Osteocyte (in vitro differentiated cells): ENCODE data around the gene TRIM27. TPM values are rescaled to one million over a fixed set of nuclear protein-coding genes. Genes with fewer than 3 reads are reported as not detected.
A peak's percentile ranks its signal among the peaks of the same experiment; 100 is the strongest.

Experiments used
- DNase-seq: peaks from one replicate; pipeline ENCODE4 v3.0.0; 2021; ENCODE audit warnings: mixed read lengths; ENCODE audit not compliant: unreplicated experiment; ENCODE audit errors: extremely low spot score
- H3K27ac Mint-ChIP-seq: one replicate; pipeline ENCODE4 v1.8.0; 2021; ENCODE audit warnings: mild to moderate bottlenecking, mixed read lengths; ENCODE audit not compliant: unreplicated experiment
- H3K27me3 Mint-ChIP-seq: one replicate; pipeline ENCODE4 v1.8.0; 2021; ENCODE audit warnings: mixed read lengths; ENCODE audit not compliant: unreplicated experiment
- H3K36me3 Mint-ChIP-seq: one replicate; pipeline ENCODE4 v1.8.0; 2021; ENCODE audit warnings: mixed read lengths; ENCODE audit not compliant: unreplicated experiment
- H3K4me1 Mint-ChIP-seq: one replicate; pipeline ENCODE4 v1.8.0; 2021; ENCODE audit warnings: mixed read lengths; ENCODE audit not compliant: unreplicated experiment
- H3K4me3 Mint-ChIP-seq: one replicate; pipeline ENCODE4 v1.8.0; 2021; ENCODE audit warnings: mild to moderate bottlenecking, moderate library complexity, mixed read lengths; ENCODE audit not compliant: unreplicated experiment
- H3K9me3 Mint-ChIP-seq: one replicate; pipeline ENCODE4 v1.8.0; 2021; ENCODE audit warnings: mixed read lengths; ENCODE audit not compliant: unreplicated experiment
- total RNA-seq: library from RNA; stranded (reverse); gene quantifications from 2 replicates; pipeline ENCODE4 v1.2.1, GENCODE V29; 2021
- TF ChIP-seq, protein P1 (sequence below): fragments of 200-600 bp; sonication (generic); IDR thresholded peaks from 2 replicates; pipeline ENCODE4 v1.5.0; 2021; ENCODE audit warnings: antibody characterized with exemption, mild to moderate bottlenecking, moderate library complexity

TRIM27 gene
- total RNA-seq, 1 donor from 2014 or later = 58.3 TPM

DNA sequence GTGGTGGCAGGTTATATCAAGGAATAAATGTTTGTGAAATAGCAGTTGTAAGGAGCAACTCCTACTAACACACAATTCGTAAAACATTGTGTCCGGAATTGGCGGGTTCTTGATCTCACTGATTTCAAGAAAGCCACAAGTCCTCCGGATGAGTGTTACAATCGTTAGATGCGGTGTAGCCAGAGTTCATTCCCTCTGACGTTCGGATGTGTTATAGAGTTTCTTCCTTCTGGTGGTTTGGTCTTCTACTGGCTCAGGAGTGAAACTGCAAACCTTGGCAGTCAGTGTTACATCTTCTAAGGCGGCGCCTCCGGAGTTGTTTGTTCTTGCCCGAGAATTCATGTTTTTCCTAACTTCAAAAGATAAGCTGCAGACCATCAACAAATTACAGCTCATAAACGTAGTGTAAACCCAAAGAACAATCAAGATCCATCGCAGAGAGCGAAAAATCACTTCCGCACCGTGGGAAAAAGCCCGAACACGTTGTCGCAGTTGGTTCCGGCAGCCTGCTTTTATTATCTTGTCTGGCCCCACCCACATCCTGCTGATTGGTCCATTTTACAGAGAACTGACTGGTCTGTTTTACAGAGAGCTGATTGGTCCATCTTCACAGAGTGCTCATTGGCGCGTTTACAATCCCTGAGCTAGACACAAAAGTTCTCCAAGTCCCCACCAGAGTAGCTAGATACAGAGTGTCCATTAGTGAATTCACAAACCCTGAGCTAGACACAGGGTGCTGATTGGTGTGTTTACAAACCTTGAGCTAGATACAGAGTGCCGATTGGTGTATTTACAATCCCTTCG, 58.2 kb downstream of the TRIM27 start:
- no peak for DNase-seq
- Mint-ChIP-seq H3K36me3 (no peaks in the 10 kb centered on the region), H3K4me3 (peak overlapping the region; percentile 78), H3K27ac (no peak overlapping the region), H3K9me3 (no peaks in the 10 kb centered on the region), H3K27me3 (peaks cover 4% of the 10 kb centered on the region), H3K4me1 (peaks cover 28% of the 10 kb centered on the region)
- TF ChIP-seq, protein P1, sequence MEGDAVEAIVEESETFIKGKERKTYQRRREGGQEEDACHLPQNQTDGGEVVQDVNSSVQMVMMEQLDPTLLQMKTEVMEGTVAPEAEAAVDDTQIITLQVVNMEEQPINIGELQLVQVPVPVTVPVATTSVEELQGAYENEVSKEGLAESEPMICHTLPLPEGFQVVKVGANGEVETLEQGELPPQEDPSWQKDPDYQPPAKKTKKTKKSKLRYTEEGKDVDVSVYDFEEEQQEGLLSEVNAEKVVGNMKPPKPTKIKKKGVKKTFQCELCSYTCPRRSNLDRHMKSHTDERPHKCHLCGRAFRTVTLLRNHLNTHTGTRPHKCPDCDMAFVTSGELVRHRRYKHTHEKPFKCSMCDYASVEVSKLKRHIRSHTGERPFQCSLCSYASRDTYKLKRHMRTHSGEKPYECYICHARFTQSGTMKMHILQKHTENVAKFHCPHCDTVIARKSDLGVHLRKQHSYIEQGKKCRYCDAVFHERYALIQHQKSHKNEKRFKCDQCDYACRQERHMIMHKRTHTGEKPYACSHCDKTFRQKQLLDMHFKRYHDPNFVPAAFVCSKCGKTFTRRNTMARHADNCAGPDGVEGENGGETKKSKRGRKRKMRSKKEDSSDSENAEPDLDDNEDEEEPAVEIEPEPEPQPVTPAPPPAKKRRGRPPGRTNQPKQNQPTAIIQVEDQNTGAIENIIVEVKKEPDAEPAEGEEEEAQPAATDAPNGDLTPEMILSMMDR = no peak

DNA sequence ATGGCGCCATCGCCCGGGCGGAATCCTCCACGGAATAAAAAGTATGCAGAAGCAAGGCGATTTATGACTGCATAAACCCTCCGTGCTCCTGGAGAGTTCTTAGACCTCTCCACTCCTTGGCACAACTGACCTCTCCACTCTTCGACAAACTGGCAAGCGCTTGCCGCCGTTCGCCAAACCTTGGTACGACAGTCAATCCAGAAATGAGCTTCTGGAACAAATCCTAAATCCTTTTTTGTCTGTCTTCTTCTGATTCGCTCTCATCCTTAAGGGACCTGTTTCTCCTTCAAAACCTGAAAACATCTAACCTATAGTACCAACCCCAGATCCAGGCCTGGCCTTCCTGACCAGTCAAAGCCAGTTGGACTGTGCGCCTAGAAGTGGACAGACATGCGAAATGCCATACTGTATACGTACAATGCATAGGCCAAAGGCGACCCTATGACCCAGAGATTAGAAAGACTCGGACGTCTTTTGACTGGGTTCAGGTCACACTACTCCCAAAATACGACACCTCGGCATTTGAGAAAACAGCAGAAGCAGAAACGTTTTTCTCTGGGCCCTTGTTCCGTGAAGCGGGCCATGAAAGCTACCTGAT, 59.4 kb downstream of the TRIM27 start:
- H3K4me3 Mint-ChIP-seq = peak overlapping the region; percentile 94
- peaks cover 7% of the 10 kb centered on the region for H3K27me3 Mint-ChIP-seq
- TF ChIP-seq, protein P1 = peak; percentile 34
- H3K4me1 Mint-ChIP-seq = peaks cover 28% of the 10 kb centered on the region
- no peak for DNase-seq
- H3K36me3 Mint-ChIP-seq = no peaks in the 10 kb centered on the region
- no peaks in the 10 kb centered on the region for H3K9me3 Mint-ChIP-seq
- H3K27ac Mint-ChIP-seq = peak overlapping the region; percentile 87

DNA sequence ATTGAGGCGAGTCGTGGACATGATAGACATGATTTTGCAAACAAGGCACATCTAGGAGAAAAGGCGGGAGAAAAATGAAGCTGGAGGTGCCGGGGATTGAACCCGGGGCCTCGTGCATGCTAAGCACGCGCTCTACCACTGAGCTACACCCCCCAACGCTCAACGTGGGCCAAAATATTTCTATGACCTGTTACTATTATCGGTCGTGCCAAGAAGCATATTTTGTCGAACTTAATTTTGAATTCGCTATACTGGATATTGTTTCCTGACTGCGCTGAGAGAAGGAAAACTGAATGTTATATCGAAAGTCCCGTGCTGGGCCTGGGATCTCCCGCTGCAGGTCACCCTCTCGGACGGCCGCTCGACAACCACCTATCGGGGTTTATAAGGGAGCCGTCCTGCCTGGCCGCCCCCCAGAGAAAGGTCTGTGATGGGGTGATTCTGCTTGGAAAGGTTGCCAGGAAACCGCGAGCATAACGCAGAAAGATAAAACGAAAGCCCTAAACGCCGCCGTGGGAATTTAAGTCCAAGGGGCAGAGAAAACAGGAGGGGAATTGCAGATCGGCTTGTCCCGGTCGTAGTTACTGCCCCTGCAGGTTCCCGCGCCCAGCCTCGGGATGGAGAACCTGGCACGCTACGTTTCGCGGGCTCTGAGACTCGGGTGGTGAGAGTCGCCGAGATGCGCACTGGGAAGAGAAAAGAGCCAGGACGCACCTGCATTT, 60.0 kb downstream of the TRIM27 start:
- peaks cover 28% of the 10 kb centered on the region for H3K4me1 Mint-ChIP-seq
- peaks cover 7% of the 10 kb centered on the region for H3K27me3 Mint-ChIP-seq
- TF ChIP-seq, protein P1 = no peak
- peak overlapping the region; percentile 87 for H3K27ac Mint-ChIP-seq
- peak; percentile 92 for DNase-seq
- H3K9me3 Mint-ChIP-seq = no peaks in the 10 kb centered on the region
- H3K36me3 Mint-ChIP-seq = no peaks in the 10 kb centered on the region
- peak overlapping the region; percentile 94 for H3K4me3 Mint-ChIP-seq

DNA sequence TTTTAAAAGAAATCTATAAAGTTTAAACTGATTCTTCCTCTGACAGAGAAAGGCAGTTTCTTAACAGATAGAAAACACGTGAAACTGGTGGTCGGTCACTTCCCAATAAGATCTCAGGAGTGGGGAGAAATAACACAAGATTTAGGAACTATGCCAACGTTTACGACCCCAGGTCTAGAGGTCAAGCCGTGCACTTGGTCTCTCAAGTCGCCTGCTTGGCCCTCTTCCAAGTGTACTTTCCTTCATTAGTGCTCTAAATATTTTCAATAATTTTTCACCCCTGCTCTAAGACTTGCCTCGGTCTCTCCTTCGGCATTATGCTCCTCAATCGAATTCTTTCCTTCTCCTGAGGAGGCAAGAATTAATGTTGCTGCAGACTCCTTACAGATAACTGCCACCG, 61.7 kb downstream of the TRIM27 start:
- Mint-ChIP-seq H3K27ac (no peak overlapping the region), H3K4me3 (no peak overlapping the region), H3K27me3 (peaks cover 7% of the 10 kb centered on the region), H3K9me3 (no peaks in the 10 kb centered on the region), H3K36me3 (no peaks in the 10 kb centered on the region), H3K4me1 (peaks cover 23% of the 10 kb centered on the region)
- no peak for DNase-seq
- TF ChIP-seq, protein P1 = no peak

DNA sequence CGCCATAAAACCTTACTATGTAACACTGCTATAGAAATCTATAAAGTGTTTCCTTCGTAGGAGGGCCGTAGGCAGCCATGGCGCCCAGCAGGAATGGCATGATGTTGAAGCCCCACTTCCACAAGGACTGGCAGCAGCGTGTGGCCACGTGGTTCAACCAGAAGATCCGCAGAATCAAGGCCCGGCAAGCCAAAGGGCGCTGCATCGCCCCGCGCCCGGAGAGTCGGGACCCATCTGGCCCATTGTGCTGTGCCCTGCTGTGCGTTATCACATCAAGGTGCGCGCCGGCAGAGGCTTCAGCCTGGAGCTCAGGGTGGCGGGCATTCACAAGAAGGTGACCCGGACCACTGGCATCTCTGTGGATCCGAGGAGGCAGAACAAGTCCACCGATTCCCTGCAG, 62.4 kb downstream of the TRIM27 start:
- Mint-ChIP-seq H3K27ac (no peak overlapping the region), H3K9me3 (peaks cover 2% of the 10 kb centered on the region), H3K36me3 (no peaks in the 10 kb centered on the region), H3K4me1 (peaks cover 21% of the 10 kb centered on the region), H3K4me3 (no peak overlapping the region), H3K27me3 (peaks cover 8% of the 10 kb centered on the region)
- no peak for DNase-seq
- TF ChIP-seq, protein P1 = no peak
